ENCODE data around the gene DISC1.

Gene DISC1

DNA sequence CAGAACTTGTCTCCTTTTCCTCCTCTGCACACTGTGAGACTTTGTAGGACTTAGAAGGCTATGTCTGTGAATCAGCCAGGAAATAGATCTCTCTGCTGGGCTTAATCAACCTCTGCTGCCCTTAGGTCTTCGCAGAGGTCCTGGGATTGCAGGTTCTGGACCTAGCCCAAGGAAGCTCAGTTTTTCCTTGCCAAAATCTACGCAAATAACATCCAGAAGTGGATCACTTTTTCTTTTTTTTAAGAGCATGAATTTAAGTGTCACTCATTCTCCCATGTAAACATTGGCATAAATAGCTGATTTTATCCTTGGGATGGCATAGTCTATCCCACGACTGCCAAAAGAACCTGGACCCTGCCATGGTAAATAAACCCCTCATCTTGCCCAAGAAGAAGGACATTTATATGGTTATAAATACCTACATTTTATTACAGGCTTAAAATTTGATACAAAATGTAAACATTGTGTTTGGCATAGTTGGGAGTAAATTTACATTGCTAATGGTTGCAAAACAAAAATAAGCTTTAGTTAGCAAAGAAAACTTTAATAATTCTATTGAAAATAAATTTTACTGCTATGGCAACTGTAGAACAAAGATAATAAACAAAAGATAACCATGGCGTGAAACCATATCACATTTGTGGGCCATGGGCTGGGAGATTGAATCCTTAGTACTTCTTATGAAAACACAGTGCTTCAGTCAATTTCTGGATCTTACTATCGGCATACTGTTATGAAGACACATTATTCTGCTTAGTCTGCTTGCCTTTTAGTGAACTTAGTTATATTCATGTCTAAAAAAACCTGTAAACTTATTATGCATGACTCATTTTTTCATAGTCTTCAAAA, 24.5 kb upstream of the DISC1 start:
- H3K27ac Mint-ChIP-seq: no peak overlapping the region
- H3K4me3 Mint-ChIP-seq: no peak overlapping the region
- H3K9me3 Mint-ChIP-seq: no peaks in the 10 kb centered on the region
- no peaks in the 10 kb centered on the region for H3K36me3 Mint-ChIP-seq
- no peaks in the 10 kb centered on the region for H3K27me3 Mint-ChIP-seq
- peaks cover 9% of the 10 kb centered on the region for H3K4me1 Mint-ChIP-seq

DNA sequence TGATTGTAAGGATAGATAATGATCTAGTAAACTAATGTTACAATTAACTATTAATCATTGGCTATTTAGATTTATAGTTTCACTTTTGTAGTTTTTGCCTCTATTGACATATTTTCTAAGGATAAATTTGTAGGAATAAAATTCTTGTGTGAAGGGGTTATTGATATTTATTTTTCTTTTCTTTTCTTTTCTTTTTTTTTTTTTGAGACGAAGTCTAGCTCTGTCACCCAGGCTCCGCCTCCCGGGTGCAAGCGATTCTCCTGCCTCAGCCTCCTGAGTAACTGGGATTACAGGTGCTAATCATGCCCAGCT, 24.0 kb upstream of the DISC1 start:
- Mint-ChIP-seq H3K27me3 (no peaks in the 10 kb centered on the region), H3K4me1 (peaks cover 9% of the 10 kb centered on the region), H3K36me3 (no peaks in the 10 kb centered on the region), H3K4me3 (no peak overlapping the region), H3K9me3 (no peaks in the 10 kb centered on the region), H3K27ac (no peak overlapping the region)

DNA sequence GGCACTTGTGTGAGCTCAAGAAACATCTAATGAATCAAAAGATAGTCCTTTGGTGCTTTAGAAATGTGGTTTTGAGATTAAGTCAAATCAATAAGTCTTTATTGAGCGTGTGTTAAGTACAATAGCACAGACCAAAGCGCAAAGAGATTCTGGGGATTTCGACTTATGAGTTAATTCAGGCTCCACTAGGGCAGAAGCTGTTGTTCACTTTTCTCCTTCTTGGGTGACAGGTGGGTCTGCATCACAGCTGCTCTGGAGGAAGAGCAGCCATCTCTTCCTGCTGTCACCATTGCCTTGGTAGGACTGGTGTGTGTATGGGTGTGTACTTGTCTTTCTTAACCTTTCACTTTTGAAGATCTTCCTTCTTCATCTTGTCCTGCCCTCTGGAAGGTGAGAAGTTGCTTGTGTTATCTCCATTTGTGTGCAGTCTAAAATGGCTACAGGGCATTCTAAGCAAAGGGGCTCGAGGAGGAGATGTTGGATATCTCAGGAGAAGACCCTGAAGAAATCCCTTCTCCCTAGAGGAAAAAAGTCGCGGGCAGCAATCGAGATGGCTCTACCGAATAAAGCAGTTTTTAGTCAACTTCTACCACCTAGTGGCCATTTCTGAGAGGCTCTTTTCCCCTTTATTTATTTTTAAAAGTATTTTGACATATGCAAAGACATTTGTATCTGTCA, 22.9 kb upstream of the DISC1 start:
- Mint-ChIP-seq H3K27ac (peak overlapping the region; percentile 91), H3K4me3 (peak overlapping the region; percentile 96), H3K36me3 (no peaks in the 10 kb centered on the region), H3K4me1 (peaks cover 9% of the 10 kb centered on the region), H3K9me3 (no peaks in the 10 kb centered on the region), H3K27me3 (no peaks in the 10 kb centered on the region)

DNA sequence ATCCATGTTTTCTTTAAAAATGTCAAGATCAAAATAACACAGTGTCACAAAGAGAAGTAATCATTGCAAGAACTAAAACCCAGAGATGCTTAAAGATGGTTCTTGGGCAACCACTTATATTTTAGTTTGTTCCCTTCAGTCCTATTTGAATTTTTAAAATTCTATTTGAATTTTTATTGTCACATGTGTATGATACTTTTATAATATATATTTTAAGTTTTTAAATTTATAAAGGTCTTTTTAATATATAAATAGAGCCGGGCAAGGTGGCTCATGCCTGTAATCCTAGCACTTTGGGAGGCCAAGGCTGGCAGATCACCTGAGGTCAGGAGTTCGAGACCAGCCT, 22.3 kb upstream of the DISC1 start:
- Mint-ChIP-seq H3K27me3 (no peaks in the 10 kb centered on the region), H3K27ac (no peak overlapping the region), H3K4me1 (peaks cover 9% of the 10 kb centered on the region), H3K36me3 (no peaks in the 10 kb centered on the region), H3K4me3 (no peak overlapping the region), H3K9me3 (no peaks in the 10 kb centered on the region)

DNA sequence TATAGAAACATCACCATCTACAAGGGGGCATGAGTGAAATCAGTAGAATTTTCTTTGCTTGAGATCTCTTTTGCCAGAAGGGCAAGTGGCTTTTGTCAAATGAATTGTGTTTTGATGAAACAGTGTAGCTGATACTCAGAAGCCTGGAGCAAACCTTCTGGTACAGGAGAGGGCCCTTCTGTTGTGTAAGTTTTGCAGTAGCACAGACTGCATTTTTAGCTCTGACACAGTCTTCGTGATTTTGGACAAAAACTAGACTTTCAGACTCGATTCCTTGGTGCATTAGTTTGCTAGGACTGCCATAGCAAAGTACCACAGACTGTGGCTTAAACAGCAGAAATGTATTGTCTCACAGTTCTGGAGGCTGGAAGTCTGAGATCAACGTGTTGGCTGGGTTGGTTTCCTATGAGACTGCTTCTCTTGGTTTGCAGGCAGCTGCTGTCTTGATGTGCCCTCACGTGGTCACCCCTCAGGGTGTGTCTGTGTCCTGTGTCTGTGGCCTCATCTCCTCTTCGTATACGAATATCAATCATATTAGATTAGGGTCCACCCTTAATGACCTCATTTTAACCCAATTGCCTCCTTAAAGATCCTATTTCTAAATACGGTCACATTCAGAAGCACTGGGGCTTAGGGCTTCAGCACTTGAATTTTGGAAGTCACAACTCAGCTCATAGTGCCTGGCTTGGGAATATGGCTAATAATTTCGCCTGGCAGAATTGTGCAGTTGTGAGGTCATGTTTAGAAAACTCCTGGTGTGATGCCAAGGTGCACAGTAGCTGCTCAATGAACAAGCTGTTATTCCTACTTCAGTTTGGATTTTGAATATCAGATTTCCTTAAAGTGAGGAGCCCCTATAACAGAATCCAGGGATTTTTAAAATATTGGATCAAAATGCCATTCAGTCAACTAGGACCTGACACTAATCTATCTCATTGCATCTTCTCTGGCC, 21.2 kb upstream of the DISC1 start:
- H3K4me1 Mint-ChIP-seq: peaks cover 9% of the 10 kb centered on the region
- H3K27me3 Mint-ChIP-seq: no peaks in the 10 kb centered on the region
- peak overlapping the region; percentile 39 for H3K27ac Mint-ChIP-seq
- H3K36me3 Mint-ChIP-seq: no peaks in the 10 kb centered on the region
- H3K9me3 Mint-ChIP-seq: no peaks in the 10 kb centered on the region
- peak overlapping the region; percentile 5 for H3K4me3 Mint-ChIP-seq

DNA sequence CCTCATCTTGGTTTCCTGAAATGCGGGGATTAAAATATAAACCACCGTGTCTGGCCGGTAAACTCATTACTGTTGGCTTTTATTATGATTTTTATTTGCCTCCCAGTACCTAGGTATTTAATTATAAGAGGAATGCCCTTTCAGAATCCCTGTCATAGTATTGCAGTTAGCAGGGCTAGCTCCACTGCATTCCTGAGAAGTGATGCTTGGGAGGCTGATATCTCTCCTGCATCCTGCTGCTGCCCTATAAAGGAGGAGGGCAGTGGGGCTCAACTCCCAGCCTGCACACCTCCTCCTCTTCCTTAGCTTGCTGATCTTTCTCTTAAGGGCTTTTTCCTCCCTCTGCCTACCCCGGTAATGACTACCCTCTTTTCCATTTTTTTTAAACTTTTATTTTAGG, 19.9 kb upstream of the DISC1 start:
- Mint-ChIP-seq H3K4me1 (peaks cover 22% of the 10 kb centered on the region), H3K27ac (no peak overlapping the region), H3K9me3 (no peaks in the 10 kb centered on the region), H3K36me3 (no peaks in the 10 kb centered on the region), H3K27me3 (no peaks in the 10 kb centered on the region), H3K4me3 (no peak overlapping the region)

DNA sequence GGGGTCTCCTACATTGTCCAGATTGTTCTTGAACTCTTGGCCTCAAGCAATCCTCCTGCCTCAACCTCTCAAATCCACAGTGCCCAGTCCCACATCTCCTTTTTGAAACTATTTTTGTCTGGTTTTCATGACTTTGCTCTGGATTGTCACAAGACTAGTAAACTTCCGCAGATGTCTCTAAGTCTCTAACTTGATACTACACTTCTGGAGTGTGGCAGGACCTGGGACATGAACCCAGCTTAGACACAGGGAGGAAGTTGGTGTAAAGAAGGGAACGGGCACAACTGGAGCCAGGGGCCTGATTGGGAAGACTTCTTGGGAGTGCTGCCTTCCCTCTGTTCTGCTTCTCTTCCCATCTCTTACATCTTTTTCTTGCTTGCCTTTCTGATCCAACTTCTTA, 16.2 kb upstream of the DISC1 start:
- Mint-ChIP-seq H3K4me1 (peaks cover 50% of the 10 kb centered on the region), H3K27ac (no peak overlapping the region), H3K36me3 (peaks cover 1% of the 10 kb centered on the region), H3K9me3 (no peaks in the 10 kb centered on the region), H3K27me3 (no peaks in the 10 kb centered on the region), H3K4me3 (no peak overlapping the region)

DNA sequence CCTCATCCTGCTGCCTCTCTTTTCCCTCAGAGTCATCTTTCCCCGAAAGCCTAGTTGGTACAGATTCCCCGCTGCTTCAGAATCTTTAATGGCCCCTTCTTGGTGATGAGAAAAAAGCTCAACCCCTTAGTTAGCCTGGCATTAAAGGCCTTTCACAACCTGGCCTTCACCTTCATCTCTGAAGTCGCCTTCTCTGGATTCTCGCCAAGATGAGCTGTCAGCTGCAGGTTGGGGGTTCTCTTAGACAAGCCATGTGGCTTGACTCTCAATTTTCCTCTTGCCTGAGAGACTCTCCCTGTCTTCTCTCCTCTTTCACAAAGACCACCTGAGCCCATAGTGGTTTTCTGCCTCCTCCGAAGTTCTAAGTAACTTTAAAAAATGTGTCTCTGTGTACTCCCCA, 15.5 kb upstream of the DISC1 start:
- Mint-ChIP-seq H3K27me3 (no peaks in the 10 kb centered on the region), H3K4me1 (peaks cover 54% of the 10 kb centered on the region), H3K36me3 (peaks cover 1% of the 10 kb centered on the region), H3K4me3 (no peak overlapping the region), H3K9me3 (no peaks in the 10 kb centered on the region), H3K27ac (no peak overlapping the region)

DNA sequence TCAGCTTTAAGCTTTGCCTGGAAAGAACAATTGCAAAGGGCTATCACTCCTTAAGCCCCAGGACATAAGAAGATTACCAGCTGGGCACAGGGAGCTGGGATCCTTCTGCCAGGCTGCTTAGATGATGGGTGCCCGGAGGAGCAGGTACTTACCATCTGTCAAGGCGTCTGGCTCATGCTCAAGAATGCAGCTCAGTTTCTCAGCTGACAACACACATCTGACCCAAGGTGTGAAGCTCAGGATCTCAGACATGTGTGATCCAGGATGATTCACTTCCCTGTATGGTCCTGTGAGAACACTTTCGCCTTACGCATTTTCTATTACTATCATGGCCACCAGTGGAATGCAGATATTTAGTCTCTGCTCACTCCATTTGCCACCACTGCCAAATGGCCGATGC, 14.7 kb upstream of the DISC1 start:
- peak overlapping the region; percentile 66 for H3K27ac Mint-ChIP-seq
- peaks cover 1% of the 10 kb centered on the region for H3K36me3 Mint-ChIP-seq
- no peaks in the 10 kb centered on the region for H3K9me3 Mint-ChIP-seq
- peak overlapping the region; percentile 79 for H3K4me3 Mint-ChIP-seq
- H3K27me3 Mint-ChIP-seq: no peaks in the 10 kb centered on the region
- H3K4me1 Mint-ChIP-seq: peaks cover 61% of the 10 kb centered on the region

DNA sequence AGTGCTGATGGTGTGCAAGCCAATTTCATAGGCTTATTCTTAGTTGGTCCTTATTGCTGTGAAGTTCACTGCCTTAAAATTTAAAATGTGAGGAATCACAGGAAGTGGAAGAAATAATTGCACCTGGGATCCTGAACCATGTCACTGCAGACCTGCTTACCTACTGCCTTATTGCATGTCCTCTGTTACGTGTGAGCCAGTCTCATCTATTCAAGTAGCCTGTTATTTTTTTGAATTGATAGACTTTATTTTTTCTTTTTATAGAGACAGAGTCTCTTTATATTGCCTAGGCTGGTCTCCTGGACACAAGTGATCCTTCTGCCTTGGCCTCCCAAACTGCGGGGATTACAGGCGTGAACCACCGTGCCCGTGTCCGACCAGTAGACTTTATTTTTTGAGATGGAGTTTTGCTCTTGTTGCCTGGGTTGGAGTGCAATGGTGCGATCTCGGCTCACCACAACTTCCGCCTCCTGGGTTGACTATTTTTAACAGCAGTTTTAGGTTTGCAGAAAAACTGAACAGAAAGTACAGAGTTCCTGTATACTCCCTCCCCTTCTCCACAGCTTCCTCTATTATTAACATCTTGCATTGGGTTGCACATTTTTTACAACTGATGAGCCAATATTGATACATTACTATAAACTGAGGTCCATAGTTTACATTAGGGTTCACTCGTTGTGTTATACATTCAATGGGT, 14.0 kb upstream of the DISC1 start:
- H3K4me1 Mint-ChIP-seq: peaks cover 61% of the 10 kb centered on the region
- no peaks in the 10 kb centered on the region for H3K27me3 Mint-ChIP-seq

DNA sequence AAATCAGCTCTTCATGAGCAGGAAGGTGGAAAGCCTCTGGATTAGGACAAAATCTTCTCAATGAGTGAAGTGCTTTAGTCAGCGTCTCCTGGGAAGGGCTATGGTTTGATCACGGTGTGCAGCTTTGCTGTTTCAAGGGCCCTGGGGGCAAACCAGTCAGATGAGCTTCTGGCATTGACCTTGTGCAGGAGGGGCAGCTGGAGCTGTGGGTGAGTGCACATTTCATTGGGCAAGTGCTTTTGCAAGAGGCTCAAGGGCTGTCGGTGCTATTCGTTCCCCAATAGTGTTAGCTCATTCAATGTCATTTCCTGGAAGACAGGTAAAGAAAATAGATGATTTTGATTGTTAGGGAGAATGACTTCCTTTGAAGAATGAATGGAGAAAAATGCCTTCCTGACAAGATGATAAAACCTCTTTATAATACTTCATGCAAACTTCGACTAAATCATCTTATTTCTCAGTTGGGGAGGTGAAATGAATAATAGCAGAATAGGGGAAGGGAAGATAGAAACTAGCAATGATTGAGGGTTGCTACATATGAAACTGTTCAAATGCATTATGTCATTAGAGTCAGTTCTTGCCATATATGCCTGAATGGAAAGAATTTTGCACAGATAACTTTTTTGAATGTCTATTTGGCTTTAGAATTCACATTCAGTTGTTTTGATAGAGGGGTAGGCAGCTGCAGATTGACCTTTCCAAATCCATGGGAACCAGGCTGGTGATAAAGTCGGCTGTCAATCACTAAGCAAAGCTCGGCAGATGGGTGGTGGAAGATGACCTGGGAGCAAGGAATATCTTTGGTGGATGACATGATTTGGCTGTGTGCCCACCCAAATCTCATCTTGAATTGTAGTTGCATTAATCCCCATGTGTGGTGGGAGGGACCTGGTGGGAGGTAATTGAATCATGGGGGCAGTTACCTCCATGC, 12.9 kb upstream of the DISC1 start:
- Mint-ChIP-seq H3K4me3 (peak overlapping the region; percentile 52), H3K27me3 (no peaks in the 10 kb centered on the region), H3K4me1 (peaks cover 65% of the 10 kb centered on the region), H3K36me3 (peaks cover 1% of the 10 kb centered on the region), H3K9me3 (no peaks in the 10 kb centered on the region), H3K27ac (peak overlapping the region; percentile 66)

More for the DNA sequence above, 14.0 kb upstream of the DISC1 start:
- H3K36me3 Mint-ChIP-seq: peaks cover 1% of the 10 kb centered on the region
- H3K9me3 Mint-ChIP-seq: no peaks in the 10 kb centered on the region
- H3K4me3 Mint-ChIP-seq: peak overlapping the region; percentile 79
- H3K27ac Mint-ChIP-seq: peak overlapping the region; percentile 66

DNA sequence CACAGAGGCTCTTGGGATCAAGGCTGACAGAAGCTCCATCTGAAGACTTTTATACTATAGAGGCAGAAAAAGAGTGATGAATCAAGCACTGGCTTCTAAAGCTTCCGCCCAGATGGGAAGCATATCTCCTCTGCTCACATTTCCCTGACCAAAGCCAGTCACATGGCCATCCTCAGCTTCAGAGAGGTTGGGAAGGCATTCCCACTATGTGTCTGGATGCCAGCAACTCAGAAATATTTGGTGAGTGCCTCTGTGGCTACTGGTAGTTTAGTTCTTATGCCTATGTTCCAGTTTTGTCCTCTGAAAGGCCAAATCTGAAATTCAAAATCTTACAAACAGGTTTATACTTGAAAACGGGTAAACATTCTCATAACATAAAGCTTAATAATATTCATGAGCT, 9.9 kb upstream of the DISC1 start:
- H3K36me3 Mint-ChIP-seq: peaks cover 1% of the 10 kb centered on the region
- no peak overlapping the region for H3K4me3 Mint-ChIP-seq
- H3K9me3 Mint-ChIP-seq: no peaks in the 10 kb centered on the region
- peaks cover 55% of the 10 kb centered on the region for H3K4me1 Mint-ChIP-seq
- H3K27ac Mint-ChIP-seq: peak overlapping the region; percentile 59
- H3K27me3 Mint-ChIP-seq: no peaks in the 10 kb centered on the region

DNA sequence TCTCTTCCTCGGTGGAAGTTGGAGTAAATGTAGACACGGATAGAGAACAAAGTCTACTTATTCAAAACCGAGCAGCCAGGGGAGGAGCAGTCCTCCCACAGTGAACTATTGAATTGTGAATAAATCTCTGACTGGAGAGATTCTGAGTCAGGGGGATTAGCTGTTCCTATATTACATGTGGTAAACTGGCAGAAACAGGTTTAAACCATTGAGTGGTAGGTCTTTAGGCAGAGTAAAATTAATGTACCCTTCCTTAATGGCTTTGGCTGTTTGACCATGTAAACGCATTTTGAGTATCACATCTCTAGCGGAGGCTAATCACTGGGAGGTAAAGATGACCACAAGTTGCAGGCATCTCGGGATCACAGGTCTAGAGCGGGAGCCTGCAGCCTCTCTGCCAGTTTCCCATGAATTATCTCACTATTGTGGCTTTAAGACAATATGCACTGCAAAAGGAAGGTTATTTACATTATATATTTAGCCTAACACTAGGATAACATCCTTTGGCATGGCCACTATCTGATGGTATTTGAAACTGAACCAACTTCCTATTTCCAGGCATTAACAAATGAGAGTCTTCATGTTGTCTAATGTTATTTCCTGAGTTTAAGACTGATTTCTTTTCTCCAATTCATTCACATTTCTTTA, 7.9 kb upstream of the DISC1 start:
- H3K27me3 Mint-ChIP-seq: no peaks in the 10 kb centered on the region
- H3K4me1 Mint-ChIP-seq: peaks cover 34% of the 10 kb centered on the region

DNA sequence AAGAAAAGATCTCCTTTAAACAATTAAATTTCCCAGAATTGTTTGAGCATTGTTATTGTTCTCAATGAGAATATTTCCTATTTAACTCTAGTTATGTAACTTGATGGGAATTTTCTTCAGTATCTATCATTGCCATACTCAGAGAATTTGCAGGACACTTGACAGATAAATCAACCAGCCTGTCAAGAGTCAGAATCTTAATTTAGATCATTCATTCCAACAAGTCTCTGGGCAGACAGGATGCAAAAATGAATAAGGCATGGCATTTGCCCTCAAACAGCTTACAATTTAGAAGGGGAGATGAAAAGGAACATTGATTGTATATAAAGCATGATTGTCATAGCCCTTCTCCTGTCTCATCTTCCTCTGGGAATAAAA, 7.3 kb upstream of the DISC1 start:
- no peak overlapping the region for H3K4me3 Mint-ChIP-seq
- H3K9me3 Mint-ChIP-seq: no peaks in the 10 kb centered on the region
- no peaks in the 10 kb centered on the region for H3K36me3 Mint-ChIP-seq
- peaks cover 29% of the 10 kb centered on the region for H3K4me1 Mint-ChIP-seq
- no peaks in the 10 kb centered on the region for H3K27me3 Mint-ChIP-seq
- no peak overlapping the region for H3K27ac Mint-ChIP-seq

More for the DNA sequence above, 7.9 kb upstream of the DISC1 start:
- Mint-ChIP-seq H3K27ac (no peak overlapping the region), H3K36me3 (no peaks in the 10 kb centered on the region), H3K9me3 (no peaks in the 10 kb centered on the region), H3K4me3 (no peak overlapping the region)

All from activated naive CD4-positive, alpha-beta T cell treated with anti-CD3 and anti-CD28 coated beads, Interleukin-2, amount 50 U/mL, for 24 hours (primary cell).